Measurements from ENCODE around the gene ARHGAP9.
"Not testable (repeated sequence)": the region's sequence is repeated elsewhere in the genome, so short reads cannot be mapped to it uniquely, and the experiment has no call there.

Gene ARHGAP9

GRCh38 chr12:57456737-57457490 lies 22.8 kb downstream of the ARHGAP9 start:
- no peak for DNase-seq (ENCODE audit: low read depth)

GRCh38 chr12:57456145-57456700 lies 23.4 kb downstream of the ARHGAP9 start:
- no peak for DNase-seq (ENCODE audit: low read depth)

- no peak for DNase-seq (ENCODE audit: low read depth)
These were observed 24.1 kb downstream of the ARHGAP9 start for GRCh38 chr12:57455374-57456144.

- no peak for DNase-seq (ENCODE audit: low read depth)
These were observed 24.9 kb downstream of the ARHGAP9 start, which contains the start of gene INHBE for GRCh38 chr12:57454566-57455373. Gene INHBE (plus strand): TSS chr12:57455307. CDS start chr12:57455537, 230 bp downstream.

GRCh38 chr12:57454213-57454565 lies 25.5 kb downstream of the ARHGAP9 start:
- DNase-seq (ENCODE audit: low read depth) = no peak

GRCh38 chr12:57452937-57453509 lies 26.6 kb downstream of the ARHGAP9 start:
- DNase-seq (ENCODE audit: low read depth) = no peak

GRCh38 chr12:57452181-57452936 lies 27.3 kb downstream of the ARHGAP9 start:
- DNase-seq (ENCODE audit: low read depth) = no peak

- DNase-seq (ENCODE audit: low read depth) = no peak
These were observed 28.4 kb downstream of the ARHGAP9 start for GRCh38 chr12:57451233-57451778.

- DNase-seq (ENCODE audit: low read depth) = no peak
These were observed 29.6 kb downstream of the ARHGAP9 start for GRCh38 chr12:57450057-57450456.

- DNase-seq (ENCODE audit: low read depth) = no peak
These were observed 30.3 kb downstream of the ARHGAP9 start for GRCh38 chr12:57449375-57449774.

- no peak for DNase-seq (ENCODE audit: low read depth)
These were observed 31.0 kb downstream of the ARHGAP9 start for GRCh38 chr12:57448669-57449068.

- no peak for DNase-seq (ENCODE audit: low read depth)
These were observed 33.2 kb downstream of the ARHGAP9 start for GRCh38 chr12:57446292-57446960.

- no peak for DNase-seq (ENCODE audit: low read depth)
These were observed 34.9 kb downstream of the ARHGAP9 start for GRCh38 chr12:57444744-57445143.

- not testable (repeated sequence) for DNase-seq (ENCODE audit: low read depth)
These were observed 35.3 kb downstream of the ARHGAP9 start for GRCh38 chr12:57444337-57444736.

GRCh38 chr12:57441846-57442427 lies 37.7 kb downstream of the ARHGAP9 start:
- DNase-seq (ENCODE audit: low read depth) = no peak

GRCh38 chr12:57441393-57441792 lies 38.3 kb downstream of the ARHGAP9 start:
- DNase-seq (ENCODE audit: low read depth) = not testable (repeated sequence)

GRCh38 chr12:57439762-57440266 lies 39.9 kb downstream of the ARHGAP9 start:
- DNase-seq (ENCODE audit: low read depth) = no peak

- DNase-seq (ENCODE audit: low read depth) = no peak
These were observed 41.3 kb downstream of the ARHGAP9 start for GRCh38 chr12:57438400-57438799.

GRCh38 chr12:57435293-57435692 lies 44.4 kb downstream of the ARHGAP9 start:
- no peak for DNase-seq (ENCODE audit: low read depth)
